ENCODE measurements around the gene CSF1R.

The CSF1R gene
- total RNA-seq = 0.10 to 0.31 reads per million in 2 donors

- no peak for DNase-seq
These were observed at the start of gene CSF1R for GRCh38 chr5:150085950-150086715. CSF1R (minus strand) TSS chr5:150086554; CDS start chr5:150086427, 127 bp downstream.

GRCh38 chr5:150135557-150136304 lies 49.4 kb upstream of the CSF1R start:
- no peak for DNase-seq

- DNase-seq = no peak
These were observed 47.8 kb upstream of the CSF1R start for GRCh38 chr5:150134198-150134588.

GRCh38 chr5:150133581-150134197 lies 47.3 kb upstream of the CSF1R start:
- DNase-seq = no peak

- no peak for DNase-seq
These were observed 46.4 kb upstream of the CSF1R start for GRCh38 chr5:150132740-150133139.

- no peak for DNase-seq
These were observed 45.8 kb upstream of the CSF1R start for GRCh38 chr5:150131978-150132694.

GRCh38 chr5:150131461-150131860 lies 45.1 kb upstream of the CSF1R start:
- no peak for DNase-seq

- DNase-seq = no peak
These were observed 44.2 kb upstream of the CSF1R start for GRCh38 chr5:150130493-150130922.

GRCh38 chr5:150129813-150130492 lies 43.6 kb upstream of the CSF1R start:
- no peak for DNase-seq

- no peak for DNase-seq
These were observed 43.1 kb upstream of the CSF1R start for GRCh38 chr5:150129454-150129812.

GRCh38 chr5:150126921-150127265 lies 40.5 kb upstream of the CSF1R start:
- DNase-seq = no peak

- no peak for DNase-seq
These were observed 40.0 kb upstream of the CSF1R start for GRCh38 chr5:150126199-150126920.

GRCh38 chr5:150125334-150125733 lies 39.0 kb upstream of the CSF1R start:
- DNase-seq = no peak

- DNase-seq = no peak
These were observed 38.2 kb upstream of the CSF1R start for GRCh38 chr5:150124596-150124995.

GRCh38 chr5:150124111-150124557 lies 37.8 kb upstream of the CSF1R start:
- no peak for DNase-seq

- no peak for DNase-seq
These were observed 37.2 kb upstream of the CSF1R start for GRCh38 chr5:150123542-150123941.

GRCh38 chr5:150122536-150123481 lies 36.5 kb upstream of the CSF1R start:
- DNase-seq = no peak

GRCh38 chr5:150122158-150122510 lies 35.8 kb upstream of the CSF1R start:
- DNase-seq = no peak

GRCh38 chr5:150121448-150122157 lies 35.2 kb upstream of the CSF1R start:
- no peak for DNase-seq

All from activated gamma-delta T cell (primary cell).